Breast epithelium (tissue), 4 donors: Measurements from ENCODE around the gene HCFC1. TPM values are rescaled to one million over a fixed set of nuclear protein-coding genes. Genes with fewer than 3 reads are reported as not detected.

Source experiments
- DNase-seq, 2 donors: peaks; one replicate each; pipeline ENCODE4 v3.0.0-alpha.2; 2019; ENCODE audit warnings: low spot score in 2 of 2
- H3K27ac ChIP-seq, 2 donors: fragments of 200-600 bp; sonication (generic) in 1 of 2; one replicate each; pipeline ENCODE4 v1.5.1; 2016 to 2019; ENCODE audit warnings: mild to moderate bottlenecking in 1 of 2
- H3K27me3 ChIP-seq, 2 donors: fragments of 200-600 bp; sonication (generic) in 1 of 2; one replicate each; pipeline versions ENCODE4 v1.5.1 to v1.6.0; 2017 to 2019; ENCODE audit warnings: control low read depth in 1 of 2, mild to moderate bottlenecking in 1 of 2
- H3K36me3 ChIP-seq: fragments of 200-600 bp; one replicate; pipeline ENCODE4 v1.5.1; 2019
- H3K4me1 ChIP-seq, 2 donors: fragments of 200-600 bp; sonication (generic); one replicate each; pipeline ENCODE4 v1.5.1; 2016 to 2019; ENCODE audit warnings: control low read depth in 1 of 2
- H3K4me3 ChIP-seq, 3 donors: fragments of 200-600 bp; sonication (generic); 1 replicate in 2 of 3; 2 replicates in 1 of 3; pipeline ENCODE4 v1.5.1; 2016 to 2019; ENCODE audit warnings: mild to moderate bottlenecking in 3 of 3, moderate library complexity in 2 of 3
- H3K9me3 ChIP-seq, 2 donors: fragments of 200-600 bp; sonication (generic) in 1 of 2; one replicate each; pipeline ENCODE4 v1.5.1; 2016 to 2019; ENCODE audit warnings: control low read depth in 1 of 2
- CTCF ChIP-seq, 3 donors: fragments of 450-650 bp; IDR thresholded peaks; one replicate each; pipeline ENCODE4 v1.5.1; 2016 to 2017; ENCODE audit warnings: antibody characterized with exemption in 3 of 3, mild to moderate bottlenecking in 3 of 3, moderate library complexity in 3 of 3
- POLR2A ChIP-seq: fragments of 450-650 bp; IDR thresholded peaks from one replicate; pipeline ENCODE4 v1.6.1; 2016; ENCODE audit warnings: antibody characterized with exemption, mild to moderate bottlenecking, moderate library complexity
- POLR2AphosphoS5 ChIP-seq, 3 donors: sonication (generic); formaldehyde crosslinking; IDR thresholded peaks; one replicate each; pipeline ENCODE4 v1.6.1; 2017; ENCODE audit warnings: antibody characterized with exemption in 3 of 3
- intact Hi-C: fragments of 100-400 bp; cut with DNase I; formaldehyde crosslinking; loops from one replicate; pipeline ENCODE4 v1.15.1; 2023; ENCODE audit warnings: low total_unique reads
- total RNA-seq, 3 donors: library from RNA; depleted of rRNA; stranded (reverse); fragments of >200 nt; gene quantifications; one replicate each; pipeline ENCODE4 v1.1.0, GENCODE V29; 2016

HCFC1 gene
- total RNA-seq, 3 donors from 2014 or later: 20.2 to 23.0 (median 22.6) TPM

- no peak overlapping the region for H3K4me3 ChIP-seq
- H3K4me1 ChIP-seq: no peaks in the 10 kb centered on the region
- no peak overlapping the region for H3K27ac ChIP-seq
- DNase-seq: no peak
- peaks cover 0 to 76% of the 10 kb centered on the region in 2 donors for H3K27me3 ChIP-seq
- intact Hi-C loops: no loop called here
- no peaks in the 10 kb centered on the region for H3K9me3 ChIP-seq
- no peak for TF ChIP-seq POLR2AphosphoS5 (IDR thresholded peaks at IDR 0.05)
- no peak for TF ChIP-seq POLR2A
- TF ChIP-seq CTCF (IDR thresholded peaks at IDR 0.05): no peak
- no peaks in the 10 kb centered on the region for H3K36me3 ChIP-seq
These were observed 59.8 kb downstream of the HCFC1 start for GRCh38 chrX:153911798-153912197.

GRCh38 chrX:153910446-153910845 is 61.2 kb downstream of the HCFC1 start:
- intact Hi-C loops: no loop called here
- Histone ChIP-seq H3K27ac (no peak overlapping the region), H3K4me3 (no peak overlapping the region), H3K4me1 (no peaks in the 10 kb centered on the region), H3K27me3 (peaks cover 0 to 78% of the 10 kb centered on the region in 2 donors), H3K9me3 (no peaks in the 10 kb centered on the region), H3K36me3 (no peaks in the 10 kb centered on the region)
- no peak for TF ChIP-seq POLR2A
- TF ChIP-seq CTCF (IDR thresholded peaks at IDR 0.05): no peak
- TF ChIP-seq POLR2AphosphoS5 (IDR thresholded peaks at IDR 0.05): no peak
- DNase-seq: no peak

- no peak overlapping the region for H3K4me3 ChIP-seq
- peaks cover 0 to 80% of the 10 kb centered on the region in 2 donors for H3K27me3 ChIP-seq
- no peaks in the 10 kb centered on the region for H3K36me3 ChIP-seq
- no peak for DNase-seq
- TF ChIP-seq POLR2A (no peak), POLR2AphosphoS5 (IDR thresholded peaks at IDR 0.05) (no peak), CTCF (IDR thresholded peaks at IDR 0.05) (no peak)
- intact Hi-C loops: no loop called here
- no peaks in the 10 kb centered on the region for H3K4me1 ChIP-seq
- no peak overlapping the region for H3K27ac ChIP-seq
- H3K9me3 ChIP-seq: no peaks in the 10 kb centered on the region
These were observed 61.6 kb downstream of the HCFC1 start for GRCh38 chrX:153909980-153910360.

GRCh38 chrX:153909024-153909979 is 62.3 kb downstream of the HCFC1 start:
- Histone ChIP-seq H3K4me1 (no peaks in the 10 kb centered on the region), H3K27me3 (peaks cover 0 to 84% of the 10 kb centered on the region in 2 donors), H3K4me3 (no peak overlapping the region), H3K9me3 (no peaks in the 10 kb centered on the region), H3K36me3 (no peaks in the 10 kb centered on the region), H3K27ac (no peak overlapping the region)
- no peak for DNase-seq
- TF ChIP-seq POLR2AphosphoS5 (IDR thresholded peaks at IDR 0.05): no peak
- TF ChIP-seq CTCF (IDR thresholded peaks at IDR 0.05): no peak
- no peak for TF ChIP-seq POLR2A
- intact Hi-C loops: no loop called here

GRCh38 chrX:153908219-153908860 is 63.3 kb downstream of the HCFC1 start:
- H3K27me3 ChIP-seq: peaks cover 0 to 86% of the 10 kb centered on the region in 2 donors
- no peak for TF ChIP-seq POLR2A
- no peak for TF ChIP-seq POLR2AphosphoS5 (IDR thresholded peaks at IDR 0.05)
- TF ChIP-seq CTCF (IDR thresholded peaks at IDR 0.05): no peak
- DNase-seq: no peak
- no peaks in the 10 kb centered on the region for H3K36me3 ChIP-seq
- no peaks in the 10 kb centered on the region for H3K9me3 ChIP-seq
- intact Hi-C loops: no loop called here
- no peak overlapping the region for H3K4me3 ChIP-seq
- no peak overlapping the region for H3K27ac ChIP-seq
- no peaks in the 10 kb centered on the region for H3K4me1 ChIP-seq
